ENCODE results near the gene CPZ. TPM values are rescaled to one million over a fixed set of nuclear protein-coding genes. Genes with fewer than 3 reads are reported as not detected.

The CPZ gene
- total RNA-seq, 4 donors from 2014 or later: 0.32 to 4.2 (median 2.1) TPM

- H3K27me3 ChIP-seq: peaks cover 14% of the 10 kb centered on the region
- H3K4me1 ChIP-seq: peaks cover 4% of the 10 kb centered on the region
- no peaks in the 10 kb centered on the region for H3K9me3 ChIP-seq
- no peaks in the 10 kb centered on the region for H3K36me3 ChIP-seq
- no peak for DNase-seq (ENCODE audit: low spot score in 2 of 2)
- WGBS: 97% methylated on average over 4 of the region's 6 CpGs
- no peak overlapping the region for H3K4me3 ChIP-seq
- TF ChIP-seq EP300 (IDR thresholded peaks at IDR 0.05) (no peak), CTCF (IDR thresholded peaks at IDR 0.05) (no peak), POLR2AphosphoS5 (IDR thresholded peaks at IDR 0.05) (no peak), POLR2A (IDR thresholded peaks at IDR 0.05) (no peak)
- no peak overlapping the region for H3K27ac ChIP-seq
Measured at GRCh38 chr4:8609406-8609805, 16.8 kb downstream of the CPZ start.

DNA sequence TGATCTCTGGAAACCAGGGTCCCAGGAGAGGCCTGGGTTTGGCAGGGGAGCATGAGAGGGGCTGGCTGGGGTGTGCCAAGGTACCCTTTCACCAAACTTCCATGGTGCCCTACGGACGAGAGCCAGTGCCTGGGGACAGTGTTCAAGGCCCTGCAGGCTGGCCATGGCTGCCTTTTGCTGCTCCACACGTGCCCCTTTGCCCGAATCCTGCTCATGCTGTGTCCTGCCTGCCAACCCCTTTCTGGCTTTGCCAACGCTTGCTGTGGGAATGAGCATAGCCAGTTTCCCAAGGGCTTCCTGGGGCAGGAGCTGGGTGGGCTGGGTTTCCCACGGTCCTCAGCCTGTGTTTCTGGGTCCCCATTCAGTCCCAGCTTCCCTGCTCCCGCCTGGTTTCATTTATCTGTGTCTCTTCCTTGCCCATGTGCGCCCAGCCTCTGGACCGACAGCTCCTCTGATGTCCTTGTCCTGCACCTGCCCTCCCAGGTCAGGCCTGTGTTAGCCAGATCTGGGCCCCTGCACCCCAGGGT is 17.3 kb downstream of the CPZ start:
- H3K4me1 ChIP-seq: peaks cover 4% of the 10 kb centered on the region
- no peak overlapping the region for H3K27ac ChIP-seq
- H3K27me3 ChIP-seq: peaks cover 14% of the 10 kb centered on the region
- H3K4me3 ChIP-seq: no peak overlapping the region
- no peaks in the 10 kb centered on the region for H3K36me3 ChIP-seq
- DNase-seq (ENCODE audit: low spot score in 2 of 2): no peak
- TF ChIP-seq POLR2AphosphoS5 (IDR thresholded peaks at IDR 0.05) (no peak), POLR2A (IDR thresholded peaks at IDR 0.05) (no peak), EP300 (IDR thresholded peaks at IDR 0.05) (no peak), CTCF (IDR thresholded peaks at IDR 0.05) (no peak)
- WGBS: 75% methylated on average over 9 of the region's 9 CpGs
- no peaks in the 10 kb centered on the region for H3K9me3 ChIP-seq

- no peak for DNase-seq (ENCODE audit: low spot score in 2 of 2)
- no peak for TF ChIP-seq CTCF (IDR thresholded peaks at IDR 0.05)
- no peak for TF ChIP-seq EP300 (IDR thresholded peaks at IDR 0.05)
- no peak for TF ChIP-seq POLR2A (IDR thresholded peaks at IDR 0.05)
- TF ChIP-seq POLR2AphosphoS5 (IDR thresholded peaks at IDR 0.05): no peak
- peaks cover 4% of the 10 kb centered on the region for H3K4me1 ChIP-seq
- H3K4me3 ChIP-seq: no peak overlapping the region
- H3K27ac ChIP-seq: no peak overlapping the region
- no peaks in the 10 kb centered on the region for H3K9me3 ChIP-seq
- H3K36me3 ChIP-seq: no peaks in the 10 kb centered on the region
- WGBS: 71% methylated on average over 8 of the region's 8 CpGs
- H3K27me3 ChIP-seq: peaks cover 14% of the 10 kb centered on the region
Measured at GRCh38 chr4:8610858-8611616, 18.5 kb downstream of the CPZ start.

- Histone ChIP-seq H3K36me3 (no peaks in the 10 kb centered on the region), H3K27ac (no peak overlapping the region), H3K4me3 (no peak overlapping the region), H3K27me3 (peaks cover 5% of the 10 kb centered on the region), H3K4me1 (peaks cover 1% of the 10 kb centered on the region), H3K9me3 (no peaks in the 10 kb centered on the region)
- no peak for DNase-seq (ENCODE audit: low spot score in 2 of 2)
- TF ChIP-seq EP300 (IDR thresholded peaks at IDR 0.05) (no peak), CTCF (IDR thresholded peaks at IDR 0.05) (no peak), POLR2A (IDR thresholded peaks at IDR 0.05) (no peak), POLR2AphosphoS5 (IDR thresholded peaks at IDR 0.05) (no peak)
- WGBS: 97% methylated on average over 8 of the region's 8 CpGs
Measured at GRCh38 chr4:8612646-8613045, 20.1 kb downstream of the CPZ start.

Measured in suprapubic skin (tissue), 4 donors.